Neuronal stem cell (in vitro differentiated cells): ENCODE data around the gene SLC16A14.

Experiments used
- DNase-seq: peaks from one replicate; pipeline ENCODE4 v3.0.0-alpha.2; 2013; ENCODE audit warnings: low spot score
- H2AFZ ChIP-seq: one replicate; pipeline ENCODE4 v1.6.1; 2013; ENCODE audit warnings: mild to moderate bottlenecking, low read length, inconsistent platforms
- H2AK5ac ChIP-seq: 2 replicates; pipeline ENCODE4 v1.6.1; 2013; ENCODE audit warnings: low read depth, mild to moderate bottlenecking, inconsistent platforms, low read length, moderate library complexity, mixed read lengths
- H2BK120ac ChIP-seq: 2 replicates; pipeline ENCODE4 v1.6.1; 2013; ENCODE audit warnings: low read depth, mild to moderate bottlenecking, inconsistent platforms, low read length, moderate library complexity, mixed read lengths
- H2BK12ac ChIP-seq: one replicate; pipeline ENCODE4 v1.6.1; 2013; ENCODE audit warnings: low read length, inconsistent platforms
- H2BK15ac ChIP-seq: 2 replicates; pipeline ENCODE4 v1.6.1; 2013; ENCODE audit warnings: mild to moderate bottlenecking, low read length, inconsistent platforms, mixed read lengths
- H2BK5ac ChIP-seq: one replicate; pipeline ENCODE4 v1.6.1; 2013; ENCODE audit warnings: inconsistent platforms, mild to moderate bottlenecking, low read length, moderate library complexity
- H3K14ac ChIP-seq: one replicate; pipeline ENCODE4 v1.6.1; 2013; ENCODE audit warnings: low read length, inconsistent platforms
- H3K18ac ChIP-seq: 2 replicates; pipeline ENCODE4 v1.6.1; 2013; ENCODE audit warnings: low read length, inconsistent platforms
- H3K23ac ChIP-seq: 2 replicates; pipeline ENCODE4 v1.6.1; 2013; ENCODE audit warnings: low read depth, mild to moderate bottlenecking, mixed read lengths, low read length, inconsistent platforms; ENCODE audit not compliant: poor library complexity
- H3K27ac ChIP-seq: replicated peaks from 3 replicates; pipeline ENCODE4 v1.5.1; 2013; ENCODE audit warnings: low read length, inconsistent platforms
- H3K27me3 ChIP-seq, 3 experiments: 2 replicates each; pipeline ENCODE4 v1.6.1; 2013; ENCODE audit warnings: low read length in 3 of 3, mild to moderate bottlenecking in 2 of 3, inconsistent platforms in 1 of 3, low read depth in 1 of 3, mixed read lengths in 1 of 3, moderate library complexity in 1 of 3; ENCODE audit not compliant: control insufficient read depth in 3 of 3, insufficient read depth in 3 of 3
- H3K36me3 ChIP-seq, 2 donors: replicated peaks in 1 of 2; 2 replicates each; pipeline ENCODE4 v1.6.1; 2013; ENCODE audit warnings: low read length in 2 of 2; ENCODE audit not compliant: control insufficient read depth in 2 of 2, insufficient read depth in 2 of 2
- H3K4ac ChIP-seq: 2 replicates; pipeline ENCODE4 v1.6.1; 2013; ENCODE audit warnings: inconsistent platforms, mild to moderate bottlenecking, low read length, moderate library complexity
- H3K4me1 ChIP-seq, 2 donors: 1 replicate in 1 of 2; 2 replicates in 1 of 2; pipeline ENCODE4 v1.6.1; 2013; ENCODE audit warnings: low read length in 2 of 2, low read depth in 1 of 2; ENCODE audit not compliant: control insufficient read depth in 2 of 2, insufficient read depth in 1 of 2
- H3K4me2 ChIP-seq: one replicate; pipeline ENCODE4 v1.6.1; 2013; ENCODE audit warnings: mild to moderate bottlenecking, low read length, inconsistent platforms; ENCODE audit not compliant: insufficient read depth, poor library complexity, severe bottlenecking
- H3K4me3 ChIP-seq, 2 donors: 2 replicates each; pipeline ENCODE4 v1.5.1; 2013; ENCODE audit warnings: low read length in 2 of 2, mild to moderate bottlenecking in 2 of 2, inconsistent platforms in 1 of 2, moderate library complexity in 1 of 2
- H3K79me1 ChIP-seq: one replicate; pipeline ENCODE4 v1.6.1; 2013; ENCODE audit warnings: low read depth, mild to moderate bottlenecking, inconsistent platforms, low read length, moderate library complexity
- H3K9ac ChIP-seq: one replicate; pipeline ENCODE4 v1.6.1; 2013; ENCODE audit warnings: mild to moderate bottlenecking, low read depth, low read length, inconsistent platforms; ENCODE audit not compliant: poor library complexity
- H3K9me3 ChIP-seq, 2 donors: replicated peaks in 1 of 2; 2 replicates each; pipeline versions ENCODE3 to v1.6.1; 2013; ENCODE audit warnings: low read length in 2 of 2, mild to moderate bottlenecking in 2 of 2, inconsistent platforms in 1 of 2, low read depth in 1 of 2, mixed read lengths in 1 of 2, moderate library complexity in 1 of 2; ENCODE audit not compliant: control insufficient read depth in 2 of 2, insufficient read depth in 1 of 2
- H4K8ac ChIP-seq: one replicate; pipeline ENCODE4 v1.6.1; 2013; ENCODE audit warnings: low read depth, mild to moderate bottlenecking, inconsistent platforms, low read length, moderate library complexity
- H4K91ac ChIP-seq: one replicate; pipeline ENCODE4 v1.6.1; 2013; ENCODE audit warnings: low read length, low read depth, mild to moderate bottlenecking, inconsistent platforms; ENCODE audit not compliant: poor library complexity
- WGBS, 2 donors: extraction: QIAGEN DNeasy Blood & Tissue Kit; methylation state at CpG; one replicate each; pipeline ENCODE4 v1.1.7; 2013; ENCODE audit warnings: missing lambda C conversion rate in 2 of 2, mixed read lengths in 1 of 2; ENCODE audit not compliant: insufficient read length in 2 of 2, insufficient replicate concordance in 1 of 2; ENCODE audit errors: extremely low coverage in 2 of 2; 5-methylcytosine and 5-hydroxymethylcytosine counted together

Gene SLC16A14

GRCh38 chr2:230097424-230097823 is 28.7 kb upstream of the SLC16A14 start:
- Histone ChIP-seq H2BK15ac (no peak overlapping the region), H3K4me1 (no peaks in the 10 kb centered on the region), H3K27me3 (no peaks in the 10 kb centered on the region), H3K18ac (no peak overlapping the region), H2AFZ (no peak overlapping the region), H3K36me3 (no peaks in the 10 kb centered on the region), H3K4me3 (no peak overlapping the region), H3K14ac (no peak overlapping the region), H3K79me1 (no peaks in the 10 kb centered on the region), H2BK12ac (no peak overlapping the region), H2BK5ac (no peak overlapping the region), H3K9me3 (no peaks in the 10 kb centered on the region), H3K9ac (no peak overlapping the region), H2BK120ac (no peak overlapping the region), H4K91ac (no peak overlapping the region), H4K8ac (no peak overlapping the region), H3K27ac (no peak overlapping the region), H3K23ac (no peak overlapping the region), H3K4me2 (no peak overlapping the region), H2AK5ac (no peak overlapping the region), H3K4ac (no peak overlapping the region)
- no CpG with 5 or more reads among the region's 3 CpGs for WGBS, 2 donors
- DNase-seq = no peak

DNA sequence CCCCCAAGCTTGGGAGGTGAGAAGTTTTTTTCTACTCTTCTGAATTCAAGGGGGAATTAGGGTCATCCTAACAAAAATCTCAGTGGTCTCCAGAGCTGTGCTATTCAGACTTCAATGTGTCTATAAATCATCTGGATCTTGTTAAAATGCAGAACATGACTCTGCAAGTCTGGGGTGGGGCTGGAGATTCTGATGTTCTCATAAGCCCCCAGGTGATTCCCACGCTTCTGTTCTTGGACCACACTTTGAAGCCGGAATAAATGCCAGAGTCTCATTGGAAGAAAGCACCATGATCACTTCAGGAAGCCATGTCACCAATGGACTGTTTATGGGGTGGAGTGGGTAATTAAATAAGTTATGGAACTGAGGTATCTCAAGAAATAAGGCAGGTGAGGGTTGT is 22.2 kb upstream of the SLC16A14 start:
- Histone ChIP-seq H3K27me3 (no peaks in the 10 kb centered on the region), H2AK5ac (no peak overlapping the region), H3K9ac (no peak overlapping the region), H4K8ac (no peak overlapping the region), H3K36me3 (no peaks in the 10 kb centered on the region), H2BK15ac (no peak overlapping the region), H4K91ac (no peak overlapping the region), H2BK120ac (no peak overlapping the region), H2AFZ (no peak overlapping the region), H3K4me2 (no peak overlapping the region), H3K79me1 (no peaks in the 10 kb centered on the region), H3K23ac (no peak overlapping the region), H2BK5ac (no peak overlapping the region), H3K18ac (no peak overlapping the region), H3K4me3 (no peak overlapping the region), H3K14ac (no peak overlapping the region), H3K9me3 (no peaks in the 10 kb centered on the region), H2BK12ac (no peak overlapping the region), H3K27ac (no peak overlapping the region), H3K4ac (no peak overlapping the region), H3K4me1 (no peaks in the 10 kb centered on the region)
- DNase-seq = no peak
- no CpG with 5 or more reads among the region's 2 CpGs for WGBS, 2 donors

DNA sequence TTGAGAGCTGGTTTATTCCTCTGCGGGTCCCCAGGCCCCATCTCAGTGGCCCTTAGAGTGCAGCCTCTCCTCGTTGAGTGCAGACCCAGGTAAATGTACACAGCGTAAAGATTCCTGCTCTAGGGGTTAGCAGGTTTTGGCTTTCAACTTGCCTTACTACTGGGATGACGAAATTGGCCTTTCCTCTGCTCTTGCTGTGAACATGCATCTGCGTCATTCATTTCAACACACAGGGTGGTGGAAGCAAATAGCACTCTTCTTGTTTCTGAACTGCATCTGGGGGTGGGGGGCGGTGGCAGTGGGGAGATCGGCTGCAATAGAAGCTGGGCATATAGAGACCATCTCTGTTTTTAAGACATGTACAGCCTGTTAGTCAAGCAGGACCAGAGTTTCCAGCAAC is 16.5 kb upstream of the SLC16A14 start:
- Histone ChIP-seq H4K91ac (no peak overlapping the region), H3K23ac (no peak overlapping the region), H3K4me3 (no peak overlapping the region), H3K4me2 (no peak overlapping the region), H3K4me1 (peaks cover 0 to 1% of the 10 kb centered on the region in 2 donors), H2BK120ac (no peak overlapping the region), H3K79me1 (no peaks in the 10 kb centered on the region), H3K9ac (no peak overlapping the region), H4K8ac (no peak overlapping the region), H3K18ac (no peak overlapping the region), H3K9me3 (no peaks in the 10 kb centered on the region), H2AK5ac (no peak overlapping the region), H2BK5ac (no peak overlapping the region), H2BK12ac (no peak overlapping the region), H2AFZ (no peak overlapping the region), H3K27ac (no peak overlapping the region), H2BK15ac (no peak overlapping the region), H3K14ac (peak overlapping the region; percentile 60), H3K36me3 (no peaks in the 10 kb centered on the region), H3K4ac (no peak overlapping the region), H3K27me3 (peaks cover 0 to 7% (median 0%) of the 10 kb centered on the region in 3 experiments)
- no CpG with 5 or more reads among the region's 7 CpGs for WGBS, 2 donors
- no peak for DNase-seq

DNA sequence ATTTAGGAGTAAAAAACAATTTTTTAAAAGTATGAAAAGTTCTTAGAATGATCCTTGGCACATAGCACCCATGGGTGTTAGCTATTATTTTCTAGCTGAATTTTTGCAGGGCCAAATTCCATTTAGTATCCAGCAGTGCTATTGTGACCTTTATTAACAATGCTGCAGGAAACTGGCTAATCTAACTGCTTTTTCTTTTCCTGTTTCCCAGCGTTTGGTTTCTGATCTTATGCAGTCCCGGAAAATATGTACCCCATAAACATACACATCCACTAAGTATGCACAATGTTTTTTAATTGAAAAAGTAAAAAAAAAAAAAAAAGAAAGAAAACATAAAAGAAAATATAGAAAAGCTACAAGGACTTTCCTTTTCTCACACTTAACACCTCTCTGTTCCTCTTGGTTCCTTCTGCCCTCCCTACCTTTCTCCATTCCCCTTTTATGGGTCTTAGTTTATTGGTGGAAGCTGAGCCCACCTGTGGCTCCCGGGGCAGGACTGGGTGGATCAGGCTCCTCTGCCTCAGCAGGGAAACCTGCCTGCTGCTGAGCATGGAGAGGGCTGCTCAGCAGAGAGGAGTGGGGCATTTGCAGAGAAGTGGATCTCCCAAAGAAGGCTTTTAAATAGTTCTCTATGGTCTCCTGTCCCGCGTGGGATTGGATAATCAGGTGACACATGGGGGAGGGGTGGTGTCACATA is 9.3 kb upstream of the SLC16A14 start:
- no peak overlapping the region for H3K4me2 ChIP-seq
- no peak overlapping the region for H2BK15ac ChIP-seq
- H3K14ac ChIP-seq = no peak overlapping the region
- H3K4ac ChIP-seq = no peak overlapping the region
- H3K4me3 ChIP-seq = no peak overlapping the region
- H3K36me3 ChIP-seq = no peaks in the 10 kb centered on the region
- DNase-seq = no peak
- H4K8ac ChIP-seq = no peak overlapping the region
- no peak overlapping the region for H4K91ac ChIP-seq
- H3K9ac ChIP-seq = no peak overlapping the region
- peaks cover 0 to 5% (median 0%) of the 10 kb centered on the region in 3 experiments for H3K27me3 ChIP-seq
- no peak overlapping the region for H2AFZ ChIP-seq
- H3K27ac ChIP-seq = no peak overlapping the region
- H3K18ac ChIP-seq = no peak overlapping the region
- H3K79me1 ChIP-seq = no peaks in the 10 kb centered on the region
- no peaks in the 10 kb centered on the region for H3K9me3 ChIP-seq
- H2BK120ac ChIP-seq = no peak overlapping the region
- H3K23ac ChIP-seq = no peak overlapping the region
- H2AK5ac ChIP-seq = no peak overlapping the region
- no peak overlapping the region for H2BK12ac ChIP-seq
- WGBS, 2 donors = no CpG with 5 or more reads among the region's 5 CpGs
- H2BK5ac ChIP-seq = no peak overlapping the region
- H3K4me1 ChIP-seq = no peaks in the 10 kb centered on the region
